Breast epithelium (tissue), 3 donors: Measurements from ENCODE around the gene TMEM178B.

Experiments
- POLR2A ChIP-seq: fragments of 450-650 bp; IDR thresholded peaks from one replicate; pipeline ENCODE4 v1.6.1; 2016; ENCODE audit warnings: antibody characterized with exemption, mild to moderate bottlenecking, moderate library complexity
- POLR2AphosphoS5 ChIP-seq, 3 donors: sonication (generic); formaldehyde crosslinking; IDR thresholded peaks; one replicate each; pipeline ENCODE4 v1.6.1; 2017; ENCODE audit warnings: antibody characterized with exemption in 3 of 3
- TF ChIP-seq, protein P1 (sequence below), 3 donors: fragments of 450-650 bp; IDR thresholded peaks; one replicate each; pipeline ENCODE4 v1.5.1; 2016 to 2017; ENCODE audit warnings: antibody characterized with exemption in 3 of 3, mild to moderate bottlenecking in 3 of 3, moderate library complexity in 3 of 3

DNA sequence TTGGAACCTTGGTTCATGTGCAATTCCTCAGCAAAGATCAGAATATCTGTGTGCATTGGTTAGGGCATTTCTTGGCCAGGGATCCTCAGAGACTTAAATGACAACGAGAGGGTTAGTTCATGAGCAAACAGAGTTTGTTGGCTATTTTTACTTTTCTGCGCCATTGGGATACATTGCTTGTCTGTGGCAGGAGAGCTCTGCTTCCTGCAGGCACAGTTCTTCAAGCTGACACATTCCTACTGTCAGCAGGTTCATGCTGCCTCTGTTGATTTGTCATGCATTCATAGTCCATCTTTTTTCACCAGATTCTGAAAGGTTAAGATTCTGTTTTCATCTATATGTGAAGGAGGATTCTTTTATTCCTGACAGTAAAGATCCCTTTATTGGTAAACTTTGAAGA is 139.4 kb downstream of the TMEM178B start:
- TF ChIP-seq, protein P1, sequence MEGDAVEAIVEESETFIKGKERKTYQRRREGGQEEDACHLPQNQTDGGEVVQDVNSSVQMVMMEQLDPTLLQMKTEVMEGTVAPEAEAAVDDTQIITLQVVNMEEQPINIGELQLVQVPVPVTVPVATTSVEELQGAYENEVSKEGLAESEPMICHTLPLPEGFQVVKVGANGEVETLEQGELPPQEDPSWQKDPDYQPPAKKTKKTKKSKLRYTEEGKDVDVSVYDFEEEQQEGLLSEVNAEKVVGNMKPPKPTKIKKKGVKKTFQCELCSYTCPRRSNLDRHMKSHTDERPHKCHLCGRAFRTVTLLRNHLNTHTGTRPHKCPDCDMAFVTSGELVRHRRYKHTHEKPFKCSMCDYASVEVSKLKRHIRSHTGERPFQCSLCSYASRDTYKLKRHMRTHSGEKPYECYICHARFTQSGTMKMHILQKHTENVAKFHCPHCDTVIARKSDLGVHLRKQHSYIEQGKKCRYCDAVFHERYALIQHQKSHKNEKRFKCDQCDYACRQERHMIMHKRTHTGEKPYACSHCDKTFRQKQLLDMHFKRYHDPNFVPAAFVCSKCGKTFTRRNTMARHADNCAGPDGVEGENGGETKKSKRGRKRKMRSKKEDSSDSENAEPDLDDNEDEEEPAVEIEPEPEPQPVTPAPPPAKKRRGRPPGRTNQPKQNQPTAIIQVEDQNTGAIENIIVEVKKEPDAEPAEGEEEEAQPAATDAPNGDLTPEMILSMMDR (IDR thresholded peaks at IDR 0.05) = no peak
- TF ChIP-seq POLR2A (no peak), POLR2AphosphoS5 (IDR thresholded peaks at IDR 0.05) (no peak)
